ENCODE results near the gene SLC43A2.

- TF ChIP-seq POLR2A (IDR thresholded peaks at IDR 0.05): no peak
- no peak for TF ChIP-seq CTCF (IDR thresholded peaks at IDR 0.05)
- TF ChIP-seq POLR2AphosphoS5 (IDR thresholded peaks at IDR 0.05): no peak
- no peak for TF ChIP-seq EP300 (IDR thresholded peaks at IDR 0.05)
Observed at GRCh38 chr17:1650731-1651558, 22.3 kb upstream of the SLC43A2 start.

Measured in sigmoid colon (tissue), 4 donors.